HG03103 (cell line): Measurements from ENCODE around the gene RAB6A.

ENCODE experiments used
- ATAC-seq: cut with Tn5 transposase; IDR thresholded peaks from one replicate; pipeline ENCODE4 v1.9.1; 2021; ENCODE audit warnings: low read depth; ENCODE audit not compliant: unreplicated experiment

The RAB6A gene

DNA sequence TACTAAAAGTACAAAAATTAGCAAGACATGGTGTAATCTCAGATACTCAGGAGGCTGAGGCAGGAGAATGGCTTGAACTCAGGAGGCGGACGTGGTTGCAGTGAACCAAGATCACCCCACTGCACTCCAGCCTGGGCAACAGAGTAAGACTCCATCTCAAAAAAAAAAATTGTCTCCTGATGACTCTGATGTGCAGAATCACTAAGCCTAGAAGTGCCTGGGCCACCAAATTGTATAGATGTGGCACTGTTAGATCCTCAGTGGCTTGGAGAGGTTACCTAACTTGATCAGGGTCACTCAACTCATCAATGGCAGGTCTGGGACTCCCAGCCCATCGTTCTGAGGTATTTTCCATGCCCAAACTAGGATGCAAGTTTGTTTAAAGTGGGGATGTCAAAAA is 103.9 kb downstream of the RAB6A start:
- no peak for ATAC-seq

DNA sequence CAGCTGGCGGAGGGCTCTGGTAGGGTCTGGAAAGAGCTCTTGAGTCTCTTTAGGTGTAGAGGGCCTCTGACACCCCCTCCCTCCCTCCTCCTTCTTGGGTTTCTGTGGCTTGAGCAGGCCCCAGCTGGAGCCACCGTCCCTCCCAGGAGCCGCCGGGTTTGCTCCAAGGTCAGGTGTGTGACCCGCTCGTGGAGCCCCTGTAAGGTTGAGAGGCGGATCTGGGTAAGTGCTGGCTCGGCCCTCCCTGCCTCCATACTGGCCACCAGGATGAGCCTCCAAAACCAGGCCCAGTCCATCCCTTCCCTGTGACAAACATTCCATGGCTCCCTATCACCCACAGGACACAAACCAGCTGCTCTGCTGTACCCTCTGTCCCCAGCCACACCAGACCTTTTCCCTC is 105.2 kb downstream of the RAB6A start:
- ATAC-seq, result no peak

DNA sequence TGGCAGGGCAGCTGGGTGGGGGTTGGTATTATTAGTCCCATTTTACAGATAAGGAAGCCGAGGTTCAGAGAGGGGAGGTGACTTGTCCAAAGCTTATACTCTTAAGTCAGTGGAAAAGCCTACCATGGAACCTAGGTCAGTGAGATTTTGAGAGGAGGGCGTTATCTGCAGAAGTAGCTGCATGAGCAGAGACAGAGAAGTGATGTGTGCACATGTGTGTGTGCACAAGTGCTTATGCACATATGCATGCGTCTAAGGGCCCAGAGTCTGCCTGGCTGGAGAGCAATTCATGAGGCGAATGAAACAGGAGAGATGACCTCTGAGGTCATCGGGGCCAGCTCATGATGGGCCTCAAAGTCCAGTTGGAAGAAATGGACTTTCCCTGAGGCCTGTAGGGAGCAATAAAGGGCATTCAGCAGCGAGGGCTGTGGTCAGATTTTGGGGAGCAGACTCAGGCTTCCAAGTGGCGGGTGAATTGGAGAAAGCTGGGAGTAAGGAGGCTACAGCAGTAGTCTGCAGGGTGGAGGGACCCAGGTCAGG is 106.3 kb downstream of the RAB6A start:
- no peak for ATAC-seq

GRCh38 chr11:73653996-73654395 is 106.9 kb downstream of the RAB6A start:
- ATAC-seq, result no peak

- no peak for ATAC-seq
These were observed 107.9 kb downstream of the RAB6A start for GRCh38 chr11:73652856-73653559.

- ATAC-seq, result no peak
These were observed 108.7 kb downstream of the RAB6A start for GRCh38 chr11:73652046-73652730.

DNA sequence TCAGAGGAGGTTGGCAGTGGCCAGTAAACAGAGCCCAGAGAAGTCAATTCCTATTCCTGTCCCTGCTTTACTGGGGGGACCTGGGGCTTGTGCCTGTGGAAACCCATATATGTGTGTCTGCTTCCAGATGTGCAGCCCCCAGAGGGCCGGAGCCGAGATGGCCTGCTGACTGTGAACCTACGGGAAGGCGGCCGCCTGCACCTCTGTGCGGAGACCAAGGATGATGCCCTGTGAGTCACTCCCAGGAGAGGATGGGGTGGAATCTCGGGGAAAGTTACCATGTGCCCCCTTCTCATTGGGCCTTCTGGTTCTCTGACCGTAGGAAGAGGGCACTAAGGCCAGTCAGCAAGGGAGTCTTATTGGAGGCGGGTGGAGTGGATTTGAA is 109.2 kb downstream of the RAB6A start:
- no peak for ATAC-seq

DNA sequence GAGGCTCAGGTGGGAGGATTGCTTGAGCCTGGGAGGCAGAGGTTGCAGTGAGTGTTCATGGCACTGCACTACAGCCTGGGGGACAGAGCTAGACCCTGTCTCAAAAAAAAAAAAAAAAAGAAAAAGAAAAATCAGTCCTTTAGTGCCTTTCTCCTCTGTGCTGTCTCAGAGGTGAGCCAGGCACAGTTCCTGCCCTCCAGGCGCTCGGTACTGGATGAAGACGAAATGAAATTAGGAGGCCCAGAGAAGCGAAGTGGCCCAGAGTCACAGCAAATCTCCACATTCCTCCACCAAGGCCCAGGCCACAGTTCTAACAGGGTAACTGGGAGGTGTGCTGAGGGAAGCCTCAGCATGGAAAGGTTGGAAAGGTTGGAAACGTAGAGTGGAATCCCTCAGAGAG is 109.6 kb downstream of the RAB6A start:
- ATAC-seq, result no peak

GRCh38 chr11:73650400-73650799 is 110.5 kb downstream of the RAB6A start:
- no peak for ATAC-seq

- no peak for ATAC-seq
These were observed 111.7 kb downstream of the RAB6A start for GRCh38 chr11:73649206-73649605.

DNA sequence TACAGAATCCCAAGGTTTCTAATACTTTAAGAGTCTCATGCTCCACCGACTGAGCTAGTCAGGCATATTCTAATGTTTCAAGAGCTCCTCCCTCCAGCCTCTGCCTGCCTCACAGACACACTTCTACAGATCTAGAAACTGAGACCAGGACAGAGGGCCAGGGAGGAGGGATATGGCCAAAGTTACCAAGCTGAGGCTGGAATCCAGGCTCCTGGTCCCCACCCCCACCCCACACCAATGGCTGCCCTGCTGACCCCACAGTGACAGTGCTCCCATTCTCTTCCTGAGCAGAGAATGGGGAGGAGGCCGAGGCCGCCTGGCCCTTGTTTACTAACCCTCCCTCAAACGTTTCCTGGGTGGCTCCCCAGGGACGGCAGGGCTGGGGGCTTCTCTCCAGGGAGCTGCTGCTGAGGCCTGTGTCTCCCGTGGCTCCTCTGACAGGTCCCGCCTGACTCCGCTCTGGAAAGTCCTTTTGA is 112.3 kb downstream of the RAB6A start:
- no peak for ATAC-seq

DNA sequence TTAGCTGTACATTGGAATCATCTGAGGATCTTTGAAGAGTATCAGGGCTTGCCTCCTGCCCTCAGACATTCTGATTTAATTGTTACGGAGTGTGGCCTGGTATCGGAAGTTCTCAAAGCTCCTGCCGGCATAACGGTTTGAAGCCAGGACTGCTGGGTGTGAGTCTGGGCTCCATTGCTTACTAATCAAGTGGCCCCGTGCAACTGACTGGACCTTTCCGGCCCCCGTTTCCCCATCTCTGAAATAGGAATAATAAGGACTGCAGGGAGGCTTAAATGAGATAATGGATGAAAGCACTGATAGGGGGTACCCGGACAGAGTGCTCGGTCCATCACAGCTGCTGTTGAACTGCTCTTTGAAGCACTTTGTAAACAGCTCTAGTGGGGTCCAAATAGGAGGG is 112.8 kb downstream of the RAB6A start:
- ATAC-seq, result no peak

DNA sequence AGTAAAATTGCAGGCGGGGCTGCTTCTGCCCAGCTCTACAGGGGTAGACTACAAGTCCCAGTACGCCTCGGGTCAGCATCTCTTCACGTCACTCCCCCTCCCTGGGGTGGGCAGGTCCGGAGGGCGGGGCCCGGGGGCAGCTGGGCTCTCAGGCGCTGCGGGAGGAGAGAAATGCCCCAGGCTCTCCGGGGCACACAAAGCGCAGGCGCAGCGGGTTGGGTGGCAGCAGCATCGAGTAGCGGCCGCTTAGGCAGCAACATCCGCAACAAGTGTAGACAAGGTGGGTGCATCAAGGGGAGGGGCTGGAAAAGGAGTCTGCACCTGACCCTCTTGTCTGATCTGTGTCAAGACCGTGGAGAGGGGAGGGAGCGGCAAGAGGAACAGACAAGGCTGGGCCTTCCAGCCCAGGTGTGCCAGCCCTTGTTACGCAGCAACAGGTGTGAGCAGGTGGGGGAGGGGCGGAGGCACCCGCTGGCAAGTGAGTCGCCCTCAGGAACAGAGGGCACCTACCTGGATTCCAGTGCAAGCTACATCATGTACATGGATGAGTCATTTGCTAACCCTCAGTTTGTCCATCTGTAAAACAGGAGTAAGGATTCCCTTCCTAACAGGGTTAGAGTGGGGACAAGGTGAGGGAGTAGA is 113.3 kb downstream of the RAB6A start:
- ATAC-seq, result peak; percentile 92

- ATAC-seq, result no peak
These were observed 114.8 kb downstream of the RAB6A start, which contains the start of gene PLEKHB1 for GRCh38 chr11:73645972-73646631. PLEKHB1 (plus strand) TSS chr11:73646581; CDS start chr11:73646609, 28 bp downstream.

GRCh38 chr11:73645121-73645969 is 115.5 kb downstream of the RAB6A start:
- no peak for ATAC-seq

DNA sequence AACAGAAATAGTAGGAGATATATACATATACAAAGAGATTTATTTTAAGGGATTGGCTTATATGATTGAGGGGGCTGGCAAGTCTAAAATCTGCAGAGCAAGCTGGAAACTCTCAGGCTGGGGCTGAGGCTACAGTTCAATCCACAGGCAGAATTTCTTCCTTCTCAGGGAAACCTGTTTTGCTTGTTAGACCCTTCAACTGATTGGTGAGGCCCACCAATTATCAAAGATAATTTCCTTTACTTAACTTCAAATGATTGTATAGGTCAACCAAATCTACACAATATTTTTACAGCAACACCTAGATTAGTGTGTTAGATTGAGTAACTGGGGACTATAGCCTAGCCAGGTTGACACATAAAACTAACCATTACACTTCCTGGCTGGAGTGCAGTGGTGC is 119.2 kb downstream of the RAB6A start:
- ATAC-seq, result no peak

DNA sequence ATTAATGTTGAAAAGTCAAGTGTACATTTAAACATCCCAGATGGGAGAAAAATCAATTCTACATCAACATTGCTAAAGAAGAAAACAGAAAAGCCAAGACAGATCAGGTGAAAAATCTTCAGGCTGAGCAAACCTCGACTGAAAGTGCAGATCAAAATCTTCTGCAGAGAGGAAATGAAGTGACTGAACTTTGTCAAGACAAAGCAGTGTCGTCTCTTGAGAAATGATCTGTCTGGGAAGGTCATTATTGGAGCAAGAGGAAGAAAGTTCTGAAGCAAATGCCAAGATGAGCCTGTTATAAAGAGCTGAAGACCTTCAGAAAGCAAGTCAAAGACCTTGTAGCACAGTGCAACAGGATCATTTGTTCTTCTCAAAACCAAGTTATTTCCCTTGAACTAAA is 120.3 kb downstream of the RAB6A start:
- no peak for ATAC-seq

- ATAC-seq, result no peak
These were observed 123.9 kb downstream of the RAB6A start for GRCh38 chr11:73637012-73637411.

- ATAC-seq, result no peak
These were observed 124.6 kb downstream of the RAB6A start for GRCh38 chr11:73636249-73636648.

DNA sequence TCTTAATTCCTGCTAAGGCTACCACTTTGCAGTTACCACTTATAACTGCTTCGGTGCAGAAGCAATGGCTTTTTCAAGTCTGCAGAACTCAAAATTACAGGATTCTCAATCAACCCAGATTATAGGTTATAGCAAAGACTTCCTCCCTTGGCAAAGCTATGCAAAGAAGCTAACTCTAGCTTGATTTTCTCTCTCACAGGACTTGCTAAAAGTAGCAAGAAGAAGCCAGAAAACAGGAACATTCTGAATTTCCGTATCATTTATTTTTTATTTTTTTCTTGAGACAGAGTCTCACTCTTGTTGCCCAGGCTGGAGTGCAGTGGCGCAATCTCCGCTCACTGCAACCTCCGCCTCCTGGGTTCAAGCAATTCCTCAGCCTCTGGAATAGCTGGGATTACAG is 125.2 kb downstream of the RAB6A start:
- ATAC-seq, result no peak
